Femur (tissue), 1 donor: ENCODE data around the gene ADAT1.
A peak's percentile ranks its signal among the peaks of the same experiment; 100 is the strongest.

Source experiments
- DNase-seq: peaks from one replicate; pipeline ENCODE4 v3.0.0-alpha.2; 2017

The ADAT1 gene

DNA sequence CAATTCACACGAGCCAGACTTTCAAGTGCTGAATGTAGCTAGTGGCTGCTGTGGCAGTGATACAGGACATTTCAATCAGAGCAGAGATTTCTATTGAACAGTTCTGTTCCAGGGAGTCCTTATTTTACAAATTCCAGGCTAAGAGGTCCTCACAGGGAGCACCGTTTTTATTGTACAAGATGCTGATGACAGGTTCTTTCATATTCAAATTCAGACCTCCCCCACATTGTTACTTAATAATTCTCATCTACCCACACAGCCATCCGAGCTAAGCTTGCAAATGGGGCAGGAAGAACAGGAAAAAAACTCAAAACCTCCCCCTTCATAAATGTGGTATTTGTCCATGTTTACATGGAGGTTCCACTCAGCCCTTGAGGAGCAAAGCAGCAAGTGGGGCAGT lies 47.1 kb downstream of the ADAT1 start:
- DNase-seq = no peak

DNA sequence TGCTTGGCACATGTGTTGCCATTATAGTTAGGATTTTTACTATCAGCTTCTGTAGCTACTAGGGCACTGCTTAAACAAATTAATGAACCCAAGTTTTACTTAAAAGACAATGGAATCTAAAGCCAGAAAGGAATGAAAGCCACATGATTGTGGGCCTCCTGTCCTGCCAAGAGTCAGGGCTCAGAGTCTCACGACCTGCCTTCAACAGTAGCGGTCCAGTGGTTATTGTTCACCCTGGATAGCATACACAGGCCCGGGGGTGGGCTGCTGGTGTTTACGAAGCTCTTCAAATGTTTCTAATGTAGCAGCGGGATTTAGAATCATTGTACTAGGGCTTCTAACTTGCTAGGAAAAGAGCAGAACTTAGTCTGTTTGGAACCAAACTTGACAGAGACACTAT lies 49.1 kb downstream of the ADAT1 start:
- no peak for DNase-seq

DNA sequence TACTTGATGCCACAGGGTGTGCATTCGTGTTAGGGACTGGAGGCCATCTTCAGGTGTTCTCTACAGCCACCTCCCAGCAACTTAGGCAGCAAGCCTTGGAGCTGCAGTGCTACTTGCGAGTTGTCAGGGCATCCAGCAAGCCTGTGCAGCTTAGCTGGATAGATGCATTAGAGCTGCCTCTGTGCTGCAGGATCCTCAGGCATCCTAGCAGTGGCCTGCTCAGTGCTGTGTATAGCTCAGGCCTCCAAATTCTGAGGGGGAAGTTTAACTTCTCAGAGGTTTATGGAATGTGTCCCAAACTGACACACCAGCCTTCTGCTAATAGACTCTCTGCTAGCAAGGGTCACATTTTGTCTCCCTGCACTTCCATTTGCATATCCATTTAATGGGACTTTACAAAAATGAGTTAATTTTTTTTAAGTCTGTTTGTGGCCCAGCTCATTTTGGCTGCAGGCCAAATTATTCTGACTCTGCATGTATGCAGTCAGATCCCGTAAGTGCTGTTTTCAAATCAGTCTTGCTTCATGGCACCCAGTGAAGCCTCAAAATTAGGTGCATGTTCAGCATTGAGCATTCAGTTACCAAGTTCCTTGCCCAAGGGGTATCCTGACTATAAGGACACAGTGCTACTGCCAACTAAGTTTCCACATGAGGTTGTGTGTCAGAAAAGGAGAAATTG lies 50.1 kb downstream of the ADAT1 start:
- DNase-seq = no peak

DNA sequence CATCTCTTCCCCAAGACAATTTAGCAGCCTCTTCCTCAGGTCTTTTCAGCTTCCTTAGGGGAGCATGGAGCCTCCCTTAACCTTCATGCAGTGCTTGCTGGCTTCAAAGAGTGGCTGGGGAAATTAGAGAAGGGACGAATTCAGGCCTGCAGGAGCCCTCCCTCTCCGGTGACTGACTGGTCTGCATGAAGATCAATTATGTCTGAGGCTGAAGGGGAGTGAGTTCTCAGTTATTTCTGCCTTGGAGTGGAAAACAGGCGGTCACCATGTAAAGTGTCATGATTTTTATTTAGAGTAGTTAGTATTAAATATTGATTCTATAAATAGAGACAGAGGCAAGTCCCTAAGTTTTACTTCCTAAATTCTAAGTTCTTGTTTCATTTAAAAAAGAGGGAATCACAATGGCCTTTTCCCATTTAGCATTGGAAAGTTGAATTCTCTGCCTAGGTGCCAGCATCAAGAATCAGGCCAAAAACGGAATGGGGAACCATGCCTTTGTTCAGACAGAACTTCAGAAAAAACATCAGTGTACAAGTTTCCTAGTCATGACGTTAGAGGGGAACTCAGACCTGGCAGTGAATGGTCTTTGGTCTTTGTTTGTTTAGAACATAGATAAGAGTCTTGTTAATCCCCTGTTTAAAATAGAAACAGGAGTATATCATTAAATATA lies 52.5 kb downstream of the ADAT1 start:
- DNase-seq = no peak

DNA sequence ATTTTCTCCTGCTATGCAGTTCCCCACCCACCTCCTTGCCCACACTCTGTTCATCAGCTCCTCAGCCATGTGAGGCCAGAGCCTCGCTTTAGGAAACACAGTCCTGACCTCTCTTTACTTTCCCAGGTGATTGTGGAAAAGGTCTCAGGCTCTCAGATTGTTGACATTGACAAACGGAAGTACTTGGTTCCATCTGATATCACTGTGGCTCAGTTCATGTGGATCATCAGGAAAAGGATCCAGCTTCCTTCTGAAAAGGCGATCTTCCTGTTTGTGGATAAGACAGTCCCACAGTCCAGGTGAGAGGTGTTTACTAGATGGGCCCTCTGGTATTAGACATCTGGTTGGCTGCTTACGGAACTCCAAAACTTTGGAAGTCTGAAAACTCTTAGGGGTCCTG lies 55.2 kb downstream of the ADAT1 start:
- DNase-seq = no peak

GRCh38 chr16:75566758-75567255 lies 56.3 kb downstream of the ADAT1 start:
- peak; percentile 49 for DNase-seq

GRCh38 chr16:75566040-75566757 lies 56.9 kb downstream of the ADAT1 start, which contains the start of gene GABARAPL2:
Gene GABARAPL2 (plus strand): TSS chr16:75566379. CDS start chr16:75566487, 108 bp downstream.
- DNase-seq = peak; percentile 93

GRCh38 chr16:75565640-75566039 lies 57.4 kb downstream of the ADAT1 start:
- DNase-seq = no peak

DNA sequence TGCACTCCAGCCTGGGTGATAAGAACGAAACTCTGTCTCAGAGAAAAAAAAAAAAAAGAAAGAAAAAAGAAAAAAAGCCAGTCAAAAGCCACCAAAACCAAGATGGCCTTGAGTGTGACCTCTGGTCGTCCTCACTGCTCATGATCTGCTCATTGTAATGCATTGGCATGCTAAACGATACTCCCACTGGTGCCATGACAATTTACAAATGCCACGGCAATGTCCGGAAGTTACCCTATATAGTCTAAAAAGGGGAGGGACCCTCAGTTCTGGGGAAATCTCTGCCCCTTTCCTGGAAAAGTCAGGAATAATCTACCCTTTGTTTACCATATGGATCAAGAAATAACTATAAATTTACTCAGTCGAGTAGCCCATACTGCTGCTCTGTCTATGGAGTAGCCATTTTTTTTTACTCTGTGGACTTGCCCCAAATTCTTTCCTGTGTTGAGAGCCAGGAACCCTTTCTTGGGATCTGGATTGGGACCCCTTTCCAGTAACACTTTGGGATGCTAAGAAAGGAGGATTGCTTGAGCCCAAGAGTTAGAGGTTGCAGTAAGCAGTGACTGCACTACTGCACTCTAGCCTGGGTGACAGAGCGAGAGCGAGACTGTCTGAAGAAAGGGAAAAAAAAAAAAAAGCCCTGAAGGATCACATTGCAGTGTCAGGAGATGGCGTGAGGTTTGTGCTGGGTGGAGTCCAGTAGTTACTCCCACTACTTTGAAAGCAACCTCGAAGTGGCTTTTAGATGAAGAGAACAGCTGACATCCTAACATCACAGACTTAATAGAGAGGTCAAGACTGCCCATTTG lies 63.3 kb downstream of the ADAT1 start:
- DNase-seq = peak; percentile 70

DNA sequence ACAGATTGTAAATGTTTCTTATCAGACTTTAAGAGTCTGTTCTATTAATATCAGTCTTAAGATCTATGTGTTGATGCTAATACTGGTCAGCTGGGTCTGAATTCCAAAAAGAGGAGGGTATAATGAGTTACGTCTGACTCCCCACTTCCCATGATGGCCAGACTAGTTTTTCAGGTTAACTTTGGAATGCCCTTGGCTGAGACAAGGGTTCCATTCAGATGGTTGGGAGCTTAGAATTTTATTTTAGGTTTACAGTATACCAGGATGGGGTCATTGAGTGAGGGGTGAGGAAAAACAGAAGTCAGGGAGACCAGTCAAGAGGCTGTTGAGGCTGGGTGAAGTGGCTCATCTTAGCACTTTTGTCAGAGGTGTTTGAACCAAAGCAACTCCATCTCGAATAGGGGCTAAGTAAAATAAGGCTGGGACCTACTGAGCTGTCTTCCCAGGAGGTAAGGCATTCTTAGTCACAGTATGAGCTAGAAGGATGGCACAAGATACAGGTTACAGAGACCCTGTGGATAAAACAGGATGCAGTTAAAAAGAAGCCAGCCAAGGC lies 64.2 kb downstream of the ADAT1 start:
- DNase-seq = no peak

DNA sequence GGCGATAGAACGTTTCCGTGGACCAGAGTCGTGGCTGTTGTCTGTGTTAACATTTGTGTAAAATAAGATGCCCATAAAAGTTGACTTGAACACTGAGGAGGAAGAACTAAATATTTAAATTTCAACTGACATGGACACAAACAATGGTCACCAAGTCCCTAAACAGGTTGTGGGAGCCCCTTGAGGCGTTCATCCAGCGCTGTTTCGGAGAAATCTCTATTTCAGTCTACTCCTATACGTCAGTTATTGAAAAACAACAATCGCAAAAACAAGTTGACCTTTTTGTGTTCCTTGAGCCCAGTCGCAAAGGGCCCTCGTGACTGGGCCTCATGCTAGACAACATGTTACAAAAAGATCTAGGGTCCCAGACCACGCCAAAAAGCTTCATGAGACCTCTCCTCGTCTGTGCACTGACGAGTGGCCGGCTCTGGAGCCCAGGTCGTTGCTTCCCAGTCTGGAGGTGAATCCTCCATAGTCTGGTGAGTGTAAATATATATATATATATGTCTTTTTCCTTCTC lies 66.6 kb downstream of the ADAT1 start:
- no peak for DNase-seq

DNA sequence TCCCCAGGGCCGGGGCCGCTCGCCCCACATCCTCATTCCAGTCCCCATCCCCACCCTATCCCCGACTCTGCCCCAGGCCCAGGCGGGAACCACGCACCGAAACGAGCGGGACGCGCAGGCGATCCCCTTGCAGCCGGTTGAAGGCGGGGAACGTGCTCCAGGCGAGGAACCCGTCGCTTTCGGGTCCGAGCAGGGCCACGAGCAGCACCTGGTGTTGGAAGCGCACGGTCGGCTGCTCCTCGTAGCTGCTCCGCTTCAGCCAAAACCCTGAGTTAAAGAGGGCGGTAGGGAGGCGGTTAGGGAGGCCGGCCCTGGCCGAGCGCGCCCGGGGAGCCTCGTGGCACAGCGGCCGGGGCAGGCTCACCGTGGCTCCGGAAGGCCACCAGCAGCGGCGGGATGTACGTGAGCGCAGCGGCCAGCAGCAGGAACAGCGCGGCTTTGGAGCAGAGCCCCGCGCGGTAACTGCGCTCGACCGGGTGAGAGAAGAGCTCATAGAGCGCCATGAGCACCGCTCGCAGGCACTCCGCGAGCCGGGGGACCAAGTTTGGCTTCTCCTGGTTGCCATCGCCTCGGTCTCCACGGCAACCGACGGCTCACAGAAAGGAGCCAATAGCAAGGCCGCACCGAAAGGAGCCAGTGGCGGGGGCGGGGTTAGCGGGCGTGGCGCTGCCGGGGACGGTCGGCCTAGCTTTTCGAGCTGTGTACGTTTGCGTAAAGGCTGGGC lies 67.2 kb downstream of the ADAT1 start, which contains the start of gene TMEM231:
Gene TMEM231 (minus strand): TSS at position 546 of the 724 bp plus-strand sequence. CDS start 43 bp downstream, at position 503.
- DNase-seq = peak; percentile 98

GRCh38 chr16:75555213-75555706 lies 67.8 kb downstream of the ADAT1 start:
- peak; percentile 92 for DNase-seq

- DNase-seq = no peak
Measured at GRCh38 chr16:75552951-75553350, 70.1 kb downstream of the ADAT1 start.

DNA sequence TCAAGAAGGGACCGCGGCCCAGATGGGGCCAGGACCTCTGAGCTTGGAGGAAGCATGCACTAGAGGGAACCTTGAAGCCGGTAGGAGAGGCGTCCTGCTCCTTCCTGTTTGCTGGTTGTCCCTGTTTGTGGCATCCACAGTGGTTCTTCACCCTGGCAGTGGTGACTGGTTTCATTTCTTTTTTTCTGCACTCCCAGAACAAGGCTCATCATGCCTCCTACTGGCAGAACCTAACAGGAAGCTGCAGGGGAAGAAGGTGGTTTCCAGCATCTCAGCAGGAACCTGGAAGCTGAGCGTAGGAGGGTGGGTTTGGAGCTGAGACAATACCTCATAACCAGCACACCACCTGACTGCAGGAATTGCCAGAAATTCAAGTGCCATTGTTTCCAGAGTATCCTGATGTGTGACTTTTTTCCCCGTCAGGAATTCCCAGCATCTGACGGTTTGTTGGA lies 72.8 kb downstream of the ADAT1 start:
- peak; percentile 50 for DNase-seq
